ENCODE results near the gene OTUD5.

DNA sequence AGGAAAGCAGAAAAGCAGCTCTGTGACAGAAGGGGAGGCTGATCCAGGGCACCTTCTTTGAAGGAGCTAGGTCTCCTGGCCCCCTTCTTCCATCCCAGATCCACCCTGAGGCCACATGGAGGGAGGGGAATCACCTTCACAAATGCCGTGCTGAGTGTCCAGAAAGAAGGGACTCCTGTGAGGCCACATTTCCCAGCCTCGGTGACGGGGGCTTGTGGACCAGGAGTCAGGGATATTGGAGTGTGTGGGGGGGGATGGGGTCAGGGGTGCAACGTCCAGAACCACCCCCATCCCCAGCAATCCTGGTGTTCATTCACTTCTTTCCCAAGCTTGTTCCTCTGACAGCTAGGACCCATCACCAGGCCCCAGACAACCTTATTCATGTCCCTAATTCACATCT lies 64.5 kb downstream of the OTUD5 start:
- TF ChIP-seq SUZ12 (IDR thresholded peaks at IDR 0.05; ENCODE audit: extremely low read depth, insufficient read depth, insufficient read length) = no peak
- no peak for TF ChIP-seq ZNF274 (IDR thresholded peaks at IDR 0.05; ENCODE audit: low read depth, low read length)

All from NT2/D1 (cell line).